Measurements from ENCODE around the gene SRPX.

Gene SRPX

GRCh38 chrX:38211891-38212635 is 8.6 kb downstream of the SRPX start:
- Histone ChIP-seq H3K4me1 (ENCODE audit: control insufficient read depth in 1 of 2, insufficient read depth in 2 of 2, low read length in 2 of 2) (no peaks in the 10 kb centered on the region), H3K4me3 (ENCODE audit: low read depth in 1 of 2, low read length in 2 of 2) (no peak overlapping the region), H3K27me3 (ENCODE audit: control insufficient read depth in 1 of 2, insufficient read depth in 2 of 2, low read length in 2 of 2) (no peaks in the 10 kb centered on the region), H3K36me3 (ENCODE audit: control insufficient read depth in 1 of 2, insufficient read depth in 2 of 2, low read length in 2 of 2) (no peaks in the 10 kb centered on the region), H3K9me3 (ENCODE audit: control insufficient read depth in 1 of 2, low read length in 2 of 2) (no peaks in the 10 kb centered on the region), H3K27ac (ENCODE audit: low read depth, low read length) (no peak overlapping the region), H3K9ac (ENCODE audit: low read depth in 1 of 2, low read length in 2 of 2) (no peak overlapping the region)

GRCh38 chrX:38206542-38206941 is 14.1 kb downstream of the SRPX start:
- no peaks in the 10 kb centered on the region for H3K4me1 ChIP-seq (ENCODE audit: control insufficient read depth in 1 of 2, insufficient read depth in 2 of 2, low read length in 2 of 2)
- H3K9ac ChIP-seq (ENCODE audit: low read depth in 1 of 2, low read length in 2 of 2) = no peak overlapping the region
- no peaks in the 10 kb centered on the region for H3K36me3 ChIP-seq (ENCODE audit: control insufficient read depth in 1 of 2, insufficient read depth in 2 of 2, low read length in 2 of 2)
- no peak overlapping the region for H3K27ac ChIP-seq (ENCODE audit: low read depth, low read length)
- no peaks in the 10 kb centered on the region for H3K27me3 ChIP-seq (ENCODE audit: control insufficient read depth in 1 of 2, insufficient read depth in 2 of 2, low read length in 2 of 2)
- no peak overlapping the region for H3K4me3 ChIP-seq (ENCODE audit: low read depth in 1 of 2, low read length in 2 of 2)
- H3K9me3 ChIP-seq (ENCODE audit: control insufficient read depth in 1 of 2, low read length in 2 of 2) = no peaks in the 10 kb centered on the region

DNA sequence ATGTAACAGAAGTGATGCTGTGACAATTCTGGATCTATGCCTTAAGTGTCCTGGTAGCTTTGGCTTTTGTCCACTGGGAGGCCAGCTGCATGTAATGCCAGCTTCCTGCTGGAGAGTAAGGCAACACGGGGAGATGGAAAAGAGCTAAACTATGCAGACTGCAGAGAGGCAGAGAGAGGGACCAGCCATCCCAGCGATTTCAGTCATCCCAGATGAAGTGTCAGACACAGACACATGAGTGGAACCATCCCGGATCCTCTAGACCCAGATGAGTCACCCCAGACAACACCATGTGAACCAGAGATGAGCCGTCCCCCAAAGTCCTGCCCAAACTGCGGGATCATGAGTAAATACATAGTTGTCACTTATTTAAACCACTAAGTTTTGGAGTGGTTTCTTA is 14.6 kb downstream of the SRPX start:
- Histone ChIP-seq H3K36me3 (ENCODE audit: control insufficient read depth in 1 of 2, insufficient read depth in 2 of 2, low read length in 2 of 2) (no peaks in the 10 kb centered on the region), H3K9ac (ENCODE audit: low read depth in 1 of 2, low read length in 2 of 2) (no peak overlapping the region), H3K27ac (ENCODE audit: low read depth, low read length) (no peak overlapping the region), H3K4me1 (ENCODE audit: control insufficient read depth in 1 of 2, insufficient read depth in 2 of 2, low read length in 2 of 2) (no peaks in the 10 kb centered on the region), H3K9me3 (ENCODE audit: control insufficient read depth in 1 of 2, low read length in 2 of 2) (no peaks in the 10 kb centered on the region), H3K4me3 (ENCODE audit: low read depth in 1 of 2, low read length in 2 of 2) (no peak overlapping the region), H3K27me3 (ENCODE audit: control insufficient read depth in 1 of 2, insufficient read depth in 2 of 2, low read length in 2 of 2) (no peaks in the 10 kb centered on the region)

GRCh38 chrX:38205039-38205438 is 15.6 kb downstream of the SRPX start:
- Histone ChIP-seq H3K27me3 (ENCODE audit: control insufficient read depth in 1 of 2, insufficient read depth in 2 of 2, low read length in 2 of 2) (no peaks in the 10 kb centered on the region), H3K9me3 (ENCODE audit: control insufficient read depth in 1 of 2, low read length in 2 of 2) (no peaks in the 10 kb centered on the region), H3K4me3 (ENCODE audit: low read depth in 1 of 2, low read length in 2 of 2) (no peak overlapping the region), H3K27ac (ENCODE audit: low read depth, low read length) (no peak overlapping the region), H3K36me3 (ENCODE audit: control insufficient read depth in 1 of 2, insufficient read depth in 2 of 2, low read length in 2 of 2) (no peaks in the 10 kb centered on the region), H3K9ac (ENCODE audit: low read depth in 1 of 2, low read length in 2 of 2) (no peak overlapping the region), H3K4me1 (ENCODE audit: control insufficient read depth in 1 of 2, insufficient read depth in 2 of 2, low read length in 2 of 2) (no peaks in the 10 kb centered on the region)

GRCh38 chrX:38192007-38192810 is 28.5 kb downstream of the SRPX start:
- Histone ChIP-seq H3K36me3 (ENCODE audit: control insufficient read depth in 1 of 2, insufficient read depth in 2 of 2, low read length in 2 of 2) (no peaks in the 10 kb centered on the region), H3K9ac (ENCODE audit: low read depth in 1 of 2, low read length in 2 of 2) (no peak overlapping the region), H3K27me3 (ENCODE audit: control insufficient read depth in 1 of 2, insufficient read depth in 2 of 2, low read length in 2 of 2) (no peaks in the 10 kb centered on the region), H3K27ac (ENCODE audit: low read depth, low read length) (no peak overlapping the region), H3K4me3 (ENCODE audit: low read depth in 1 of 2, low read length in 2 of 2) (no peak overlapping the region), H3K4me1 (ENCODE audit: control insufficient read depth in 1 of 2, insufficient read depth in 2 of 2, low read length in 2 of 2) (no peaks in the 10 kb centered on the region), H3K9me3 (ENCODE audit: control insufficient read depth in 1 of 2, low read length in 2 of 2) (no peaks in the 10 kb centered on the region)

- H3K9me3 ChIP-seq (ENCODE audit: control insufficient read depth in 1 of 2, low read length in 2 of 2) = no peaks in the 10 kb centered on the region
- H3K27me3 ChIP-seq (ENCODE audit: control insufficient read depth in 1 of 2, insufficient read depth in 2 of 2, low read length in 2 of 2) = no peaks in the 10 kb centered on the region
- H3K27ac ChIP-seq (ENCODE audit: low read depth, low read length) = no peak overlapping the region
- no peaks in the 10 kb centered on the region for H3K4me1 ChIP-seq (ENCODE audit: control insufficient read depth in 1 of 2, insufficient read depth in 2 of 2, low read length in 2 of 2)
- no peak overlapping the region for H3K4me3 ChIP-seq (ENCODE audit: low read depth in 1 of 2, low read length in 2 of 2)
- H3K9ac ChIP-seq (ENCODE audit: low read depth in 1 of 2, low read length in 2 of 2) = no peak overlapping the region
- H3K36me3 ChIP-seq (ENCODE audit: control insufficient read depth in 1 of 2, insufficient read depth in 2 of 2, low read length in 2 of 2) = no peaks in the 10 kb centered on the region
Observed at GRCh38 chrX:38189431-38190250, 31.0 kb downstream of the SRPX start.

DNA sequence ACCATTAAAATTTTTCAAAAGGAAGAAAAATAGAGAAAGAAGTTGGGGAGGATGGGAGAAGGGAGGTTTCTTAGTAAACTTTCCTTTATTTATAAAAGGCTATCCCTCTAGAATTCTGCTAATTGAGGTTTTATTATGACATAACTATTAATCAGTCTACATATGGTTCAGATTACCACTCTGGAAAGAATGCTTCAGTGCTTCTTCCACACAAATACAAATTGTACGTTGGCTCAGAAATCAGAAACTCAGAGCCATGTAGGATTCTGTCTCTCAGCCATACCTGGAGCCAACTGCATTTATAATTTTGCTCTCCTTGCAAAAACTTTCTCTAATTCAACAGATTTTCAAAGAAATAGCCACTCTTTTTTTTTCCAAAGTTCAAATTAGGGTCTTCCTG is 37.1 kb downstream of the SRPX start:
- H3K4me1 ChIP-seq (ENCODE audit: control insufficient read depth in 1 of 2, insufficient read depth in 2 of 2, low read length in 2 of 2) = no peaks in the 10 kb centered on the region
- no peak overlapping the region for H3K9ac ChIP-seq (ENCODE audit: low read depth in 1 of 2, low read length in 2 of 2)
- no peaks in the 10 kb centered on the region for H3K27me3 ChIP-seq (ENCODE audit: control insufficient read depth in 1 of 2, insufficient read depth in 2 of 2, low read length in 2 of 2)
- H3K27ac ChIP-seq (ENCODE audit: low read depth, low read length) = no peak overlapping the region
- H3K36me3 ChIP-seq (ENCODE audit: control insufficient read depth in 1 of 2, insufficient read depth in 2 of 2, low read length in 2 of 2) = no peaks in the 10 kb centered on the region
- no peaks in the 10 kb centered on the region for H3K9me3 ChIP-seq (ENCODE audit: control insufficient read depth in 1 of 2, low read length in 2 of 2)
- no peak overlapping the region for H3K4me3 ChIP-seq (ENCODE audit: low read depth in 1 of 2, low read length in 2 of 2)

DNA sequence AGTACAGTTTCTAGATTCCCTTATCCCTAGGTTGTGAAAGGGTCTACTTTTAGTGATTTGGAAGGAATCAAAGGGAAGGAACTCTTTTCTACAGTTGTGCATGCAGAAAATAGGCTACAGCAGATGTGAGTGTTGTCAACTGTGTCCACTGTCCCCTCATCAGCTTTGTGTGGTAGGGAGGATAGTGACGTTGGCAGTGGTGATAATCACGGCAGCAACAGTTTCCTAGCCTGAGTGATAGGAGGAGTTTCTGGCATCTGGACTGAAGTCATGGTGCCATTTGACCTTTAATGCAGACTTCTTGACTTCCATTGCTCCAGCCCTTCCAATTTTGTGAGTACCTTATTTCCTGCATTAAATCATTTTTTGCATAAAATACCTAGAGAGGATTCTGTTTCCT is 39.3 kb downstream of the SRPX start:
- no peak overlapping the region for H3K27ac ChIP-seq (ENCODE audit: low read depth, low read length)
- no peaks in the 10 kb centered on the region for H3K36me3 ChIP-seq (ENCODE audit: control insufficient read depth in 1 of 2, insufficient read depth in 2 of 2, low read length in 2 of 2)

GRCh38 chrX:38178396-38178795 is 42.3 kb downstream of the SRPX start:
- Histone ChIP-seq H3K9me3 (ENCODE audit: control insufficient read depth in 1 of 2, low read length in 2 of 2) (no peaks in the 10 kb centered on the region), H3K27ac (ENCODE audit: low read depth, low read length) (no peak overlapping the region), H3K27me3 (ENCODE audit: control insufficient read depth in 1 of 2, insufficient read depth in 2 of 2, low read length in 2 of 2) (no peaks in the 10 kb centered on the region), H3K4me3 (ENCODE audit: low read depth in 1 of 2, low read length in 2 of 2) (no peak overlapping the region), H3K9ac (ENCODE audit: low read depth in 1 of 2, low read length in 2 of 2) (no peak overlapping the region), H3K4me1 (ENCODE audit: control insufficient read depth in 1 of 2, insufficient read depth in 2 of 2, low read length in 2 of 2) (no peaks in the 10 kb centered on the region), H3K36me3 (ENCODE audit: control insufficient read depth in 1 of 2, insufficient read depth in 2 of 2, low read length in 2 of 2) (no peaks in the 10 kb centered on the region)

More for the DNA sequence above, 39.3 kb downstream of the SRPX start:
- no peaks in the 10 kb centered on the region for H3K27me3 ChIP-seq (ENCODE audit: control insufficient read depth in 1 of 2, insufficient read depth in 2 of 2, low read length in 2 of 2)
- H3K4me1 ChIP-seq (ENCODE audit: control insufficient read depth in 1 of 2, insufficient read depth in 2 of 2, low read length in 2 of 2) = no peaks in the 10 kb centered on the region
- H3K9ac ChIP-seq (ENCODE audit: low read depth in 1 of 2, low read length in 2 of 2) = no peak overlapping the region
- no peak overlapping the region for H3K4me3 ChIP-seq (ENCODE audit: low read depth in 1 of 2, low read length in 2 of 2)
- no peaks in the 10 kb centered on the region for H3K9me3 ChIP-seq (ENCODE audit: control insufficient read depth in 1 of 2, low read length in 2 of 2)

GRCh38 chrX:38175139-38175538 is 45.5 kb downstream of the SRPX start:
- H3K36me3 ChIP-seq (ENCODE audit: control insufficient read depth in 1 of 2, insufficient read depth in 2 of 2, low read length in 2 of 2) = no peaks in the 10 kb centered on the region
- H3K4me1 ChIP-seq (ENCODE audit: control insufficient read depth in 1 of 2, insufficient read depth in 2 of 2, low read length in 2 of 2) = no peaks in the 10 kb centered on the region
- H3K9me3 ChIP-seq (ENCODE audit: control insufficient read depth in 1 of 2, low read length in 2 of 2) = no peaks in the 10 kb centered on the region
- no peak overlapping the region for H3K27ac ChIP-seq (ENCODE audit: low read depth, low read length)
- no peak overlapping the region for H3K9ac ChIP-seq (ENCODE audit: low read depth in 1 of 2, low read length in 2 of 2)
- H3K27me3 ChIP-seq (ENCODE audit: control insufficient read depth in 1 of 2, insufficient read depth in 2 of 2, low read length in 2 of 2) = no peaks in the 10 kb centered on the region
- no peak overlapping the region for H3K4me3 ChIP-seq (ENCODE audit: low read depth in 1 of 2, low read length in 2 of 2)

Measured in duodenal mucosa (tissue), 2 donors.